Activated T-cell treated with anti-CD3 and anti-CD28 coated beads for 4 hours (primary cell): ENCODE data around the gene HSD17B2.
"Not testable (repeated sequence)": the region's sequence is repeated elsewhere in the genome, so short reads cannot be mapped to it uniquely, and the experiment has no call there.

Source experiments
- DNase-seq: peaks from one replicate; pipeline ENCODE4 v3.0.0-alpha.2; 2020

Gene HSD17B2

GRCh38 chr16:82034981-82035612 is at the start of gene HSD17B2:
Gene HSD17B2 (plus strand): TSS chr16:82035253. CDS start chr16:82035425, 172 bp downstream.
- DNase-seq = no peak

GRCh38 chr16:81987121-81987520 is 47.9 kb upstream of the HSD17B2 start:
- DNase-seq = no peak

DNA sequence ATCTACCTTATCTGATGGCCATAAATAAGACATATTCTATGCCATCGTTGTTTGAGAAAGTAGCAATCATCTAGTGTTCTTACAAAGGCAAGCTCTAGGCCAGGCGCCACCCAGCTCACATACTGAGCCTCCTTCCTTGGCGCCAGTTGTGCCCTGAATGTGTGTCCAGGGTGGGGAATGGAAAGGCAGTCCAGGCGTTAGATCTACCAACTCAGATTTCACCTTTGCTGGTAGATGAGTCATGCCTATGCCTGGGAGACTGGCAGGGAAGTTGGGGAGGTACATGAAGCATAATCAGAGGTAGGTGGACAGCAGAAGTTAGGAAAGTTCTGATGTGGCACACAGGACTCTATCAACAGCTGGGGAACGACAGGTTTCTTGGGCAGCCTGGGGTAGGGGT is 47.3 kb upstream of the HSD17B2 start:
- no peak for DNase-seq

- DNase-seq = no peak
These were observed 42.2 kb upstream of the HSD17B2 start for GRCh38 chr16:81992859-81993258.

- DNase-seq = no peak
These were observed 40.6 kb upstream of the HSD17B2 start for GRCh38 chr16:81994485-81994884.

GRCh38 chr16:81995651-81996050 is 39.4 kb upstream of the HSD17B2 start:
- DNase-seq = no peak

- DNase-seq = no peak
These were observed 38.2 kb upstream of the HSD17B2 start for GRCh38 chr16:81996664-81997509.

DNA sequence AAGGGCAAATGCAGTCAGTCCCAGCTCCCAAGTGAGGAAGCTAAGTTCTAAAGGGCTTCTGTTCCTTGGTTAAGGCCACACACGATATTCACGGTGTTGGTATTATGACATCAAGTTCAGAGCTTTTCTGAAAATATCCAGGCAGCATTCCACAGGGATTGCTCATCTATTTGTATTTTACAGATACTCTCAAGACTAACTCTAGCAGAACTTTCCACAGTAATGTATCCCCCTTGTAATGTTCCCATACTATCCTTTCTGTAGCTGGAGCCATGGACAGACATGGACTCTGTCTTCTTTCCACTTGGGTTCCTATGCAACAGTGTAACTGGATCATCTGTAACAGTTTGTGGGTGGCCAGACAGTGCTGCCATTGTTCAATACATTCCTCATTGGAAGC is 37.3 kb upstream of the HSD17B2 start:
- DNase-seq = no peak

DNA sequence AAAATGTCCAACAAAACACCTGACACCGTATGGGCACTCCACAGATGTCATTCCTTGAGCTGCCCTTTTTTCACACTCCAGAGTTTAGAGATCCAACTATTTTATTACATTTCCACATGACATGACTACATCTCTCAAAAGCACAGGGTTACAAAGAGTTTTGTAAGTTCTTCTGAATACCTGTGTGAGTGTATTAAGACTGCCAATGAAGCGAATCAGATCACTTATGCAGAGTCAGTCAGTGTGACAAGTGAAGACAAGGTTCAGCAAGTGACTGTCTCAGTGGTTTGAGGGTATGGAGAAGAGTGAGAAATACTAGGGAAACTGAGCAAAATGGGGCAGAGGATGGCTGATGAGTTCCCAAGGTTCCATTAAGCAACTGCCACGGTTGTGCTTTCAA is 32.2 kb upstream of the HSD17B2 start:
- DNase-seq = no peak

DNA sequence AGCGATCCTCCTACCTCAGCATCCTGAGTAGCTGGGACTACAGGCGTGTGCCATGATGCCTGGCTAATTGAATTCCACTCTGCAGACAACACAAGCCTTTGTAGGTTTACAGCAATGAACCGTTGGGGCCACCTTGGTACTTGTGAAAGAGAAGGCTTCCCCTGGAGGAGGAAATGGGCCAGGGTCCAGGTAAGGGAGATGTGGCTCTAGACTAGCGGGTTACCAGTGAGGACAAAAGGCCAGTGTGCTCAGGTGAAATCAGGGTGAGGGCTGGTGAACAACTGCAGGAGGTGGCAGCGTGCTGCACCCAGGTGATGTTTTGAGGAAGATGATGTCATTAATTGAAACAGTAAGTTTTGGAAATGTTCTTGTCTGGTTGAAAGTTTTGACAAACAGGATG is 30.5 kb upstream of the HSD17B2 start:
- no peak for DNase-seq

DNA sequence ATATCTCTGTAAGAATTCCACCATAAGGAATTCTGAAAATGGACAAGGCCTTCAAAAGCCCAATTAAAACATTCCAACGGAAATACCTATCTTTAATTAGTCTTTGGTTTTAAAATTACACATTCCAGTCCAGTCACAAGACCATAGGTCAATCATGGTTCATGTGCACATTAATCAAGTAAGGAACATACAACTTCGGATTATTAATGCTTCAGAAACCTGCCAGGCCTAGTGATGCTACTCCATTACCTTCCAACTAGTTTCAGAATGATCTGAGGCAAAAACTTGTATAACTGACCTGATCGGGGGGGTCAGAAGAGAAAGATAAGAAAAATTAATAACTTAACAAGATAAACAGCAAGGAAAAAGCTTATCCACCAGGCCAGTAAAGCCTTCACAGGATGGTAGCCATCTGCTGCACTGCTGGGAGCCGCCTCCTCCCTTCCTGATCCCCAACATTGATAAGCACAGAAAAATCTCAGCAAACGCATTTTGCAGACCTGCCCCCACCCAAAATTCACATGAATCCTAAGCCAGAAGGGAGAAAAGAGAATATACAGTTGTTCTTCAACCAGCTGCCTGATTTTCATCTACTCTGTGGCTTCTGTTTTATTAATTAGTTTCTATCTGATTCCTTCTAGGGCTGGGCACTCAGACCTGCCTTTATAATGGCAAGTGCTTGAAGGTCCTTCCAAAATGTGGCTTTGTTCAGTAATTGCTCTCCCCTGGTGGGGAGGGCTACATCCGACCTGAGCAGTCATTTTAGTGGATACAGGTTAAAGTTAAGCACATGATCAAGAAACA is 29.8 kb upstream of the HSD17B2 start:
- no peak for DNase-seq

GRCh38 chr16:82006036-82006435 is 29.0 kb upstream of the HSD17B2 start:
- DNase-seq = no peak

- DNase-seq = no peak
These were observed 27.9 kb upstream of the HSD17B2 start for GRCh38 chr16:82007189-82007588.

DNA sequence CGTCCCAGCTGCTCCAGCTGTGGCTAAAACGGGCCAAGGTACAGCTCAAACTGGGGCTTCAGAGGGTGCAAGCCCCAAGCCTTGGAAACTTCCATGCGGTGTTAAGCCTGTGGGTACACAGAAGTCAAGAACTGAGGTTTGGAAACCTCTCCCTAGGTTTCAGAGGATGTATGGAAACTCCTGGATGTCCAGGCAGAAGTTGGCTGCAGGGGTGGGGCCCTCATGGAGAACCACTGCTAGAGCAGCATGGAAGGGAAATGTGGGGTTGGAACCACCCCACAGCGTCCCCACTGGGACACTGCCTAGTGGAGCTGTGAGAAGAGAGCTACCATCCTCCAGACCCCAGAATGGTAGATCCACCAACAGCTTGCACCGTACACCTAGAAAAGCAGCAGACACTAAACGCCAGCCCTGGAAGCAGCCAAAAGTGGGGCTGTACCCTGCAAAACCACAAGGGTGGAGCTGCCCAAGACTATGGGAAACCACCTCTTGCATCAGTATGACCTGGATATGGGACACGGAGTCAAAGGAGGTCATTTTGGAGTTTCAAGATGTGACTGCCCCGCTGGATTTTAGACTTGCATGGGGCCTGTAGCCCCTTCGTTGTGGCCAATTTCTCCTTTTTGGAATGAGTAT is 26.0 kb upstream of the HSD17B2 start:
- no peak for DNase-seq

DNA sequence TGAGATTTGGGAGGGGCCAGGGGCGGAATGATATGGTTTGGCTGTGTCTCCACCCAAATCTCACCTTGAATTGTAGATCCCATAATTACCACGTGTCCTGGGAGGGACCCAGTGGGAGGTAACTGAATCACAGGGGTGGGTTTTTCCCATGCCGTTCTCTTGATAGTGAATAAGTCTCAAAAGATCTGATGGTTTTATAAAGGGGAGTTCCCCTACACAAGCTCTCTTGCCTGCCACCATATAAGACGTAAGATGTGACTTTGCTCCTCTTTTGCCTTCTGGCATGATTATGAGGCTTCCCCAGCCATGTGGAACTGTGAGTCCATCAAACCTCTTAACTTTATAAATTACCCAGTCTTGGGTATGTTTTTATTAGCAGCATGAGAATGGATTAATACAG is 25.3 kb upstream of the HSD17B2 start:
- not testable (repeated sequence) for DNase-seq

DNA sequence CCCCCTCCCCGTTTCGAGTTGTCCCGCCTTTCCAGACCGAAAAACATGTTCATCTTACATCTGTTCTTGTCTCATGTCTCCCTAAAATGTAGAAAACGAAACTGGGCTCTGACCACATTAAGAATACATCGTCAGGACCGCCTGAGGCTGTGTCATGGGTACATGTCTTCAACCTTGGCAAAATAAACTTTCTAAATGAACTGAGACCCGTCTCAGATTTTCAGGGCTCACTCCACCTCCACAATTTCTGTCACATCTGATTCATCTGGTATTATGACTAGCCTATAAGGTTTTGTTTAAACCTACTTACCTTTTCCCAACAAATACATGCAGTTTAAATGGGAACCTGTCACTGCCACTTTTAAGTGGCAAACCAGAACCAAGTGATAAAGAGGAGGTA is 24.4 kb upstream of the HSD17B2 start:
- DNase-seq = no peak

- peak; percentile 50 for DNase-seq
These were observed 23.8 kb upstream of the HSD17B2 start, which contains the start of gene SDR42E1 for GRCh38 chr16:82011199-82011641. Gene SDR42E1 (minus strand): TSS chr16:82011470. CDS start chr16:82000858, 10,612 bp downstream.

- DNase-seq = no peak
These were observed 21.9 kb upstream of the HSD17B2 start for GRCh38 chr16:82013139-82013538.

DNA sequence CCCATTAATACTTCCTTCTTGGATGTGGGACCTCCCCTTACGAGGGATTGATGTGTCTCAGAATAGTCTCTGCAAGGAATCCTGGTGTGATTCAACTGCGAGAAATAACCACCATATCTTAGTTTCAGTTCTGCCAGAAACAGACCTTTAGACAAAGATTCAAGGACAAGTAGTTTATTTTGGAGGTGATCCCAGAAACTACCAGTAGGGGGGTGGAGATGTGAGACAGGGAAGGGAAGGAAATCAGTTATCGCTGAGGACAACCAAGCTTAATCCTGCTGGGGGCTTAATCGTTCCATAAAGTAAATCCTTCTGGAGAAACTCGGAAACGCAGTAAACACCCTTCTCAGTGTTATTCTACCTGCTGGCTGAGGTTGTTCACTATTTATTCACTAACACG is 18.8 kb upstream of the HSD17B2 start:
- DNase-seq = no peak

DNA sequence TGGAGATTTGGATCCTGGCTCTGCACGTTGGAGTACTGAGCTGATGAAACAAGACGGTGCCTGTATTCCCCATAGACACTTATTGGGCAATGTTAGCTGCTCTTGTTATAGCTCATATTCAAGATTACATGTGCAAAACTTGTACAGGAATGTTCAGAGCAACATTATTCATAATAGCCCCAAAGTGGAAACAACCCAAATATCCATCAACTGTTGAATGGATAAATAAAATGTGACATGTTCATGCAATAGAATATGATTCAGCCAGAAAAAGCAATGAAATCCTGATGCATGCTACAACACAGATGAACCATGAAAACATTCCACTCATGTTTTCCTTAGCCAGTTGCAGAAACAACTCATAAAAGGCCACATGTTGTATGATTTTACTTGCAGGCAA is 18.1 kb upstream of the HSD17B2 start:
- DNase-seq = no peak

- DNase-seq = no peak
These were observed 17.0 kb upstream of the HSD17B2 start for GRCh38 chr16:82017911-82018568.

- DNase-seq = no peak
These were observed 15.5 kb upstream of the HSD17B2 start for GRCh38 chr16:82019535-82019934.
